GM19397 (cell line): ENCODE data around the gene C4orf50.
"Not testable (repeated sequence)": the region's sequence is repeated elsewhere in the genome, so short reads cannot be mapped to it uniquely, and the experiment has no call there.

Experiments used
- ATAC-seq: cut with Tn5 transposase; IDR thresholded peaks from one replicate; pipeline ENCODE4 v1.9.1; 2021; ENCODE audit warnings: mild to moderate bottlenecking, moderate library complexity; ENCODE audit not compliant: unreplicated experiment

The C4orf50 gene

DNA sequence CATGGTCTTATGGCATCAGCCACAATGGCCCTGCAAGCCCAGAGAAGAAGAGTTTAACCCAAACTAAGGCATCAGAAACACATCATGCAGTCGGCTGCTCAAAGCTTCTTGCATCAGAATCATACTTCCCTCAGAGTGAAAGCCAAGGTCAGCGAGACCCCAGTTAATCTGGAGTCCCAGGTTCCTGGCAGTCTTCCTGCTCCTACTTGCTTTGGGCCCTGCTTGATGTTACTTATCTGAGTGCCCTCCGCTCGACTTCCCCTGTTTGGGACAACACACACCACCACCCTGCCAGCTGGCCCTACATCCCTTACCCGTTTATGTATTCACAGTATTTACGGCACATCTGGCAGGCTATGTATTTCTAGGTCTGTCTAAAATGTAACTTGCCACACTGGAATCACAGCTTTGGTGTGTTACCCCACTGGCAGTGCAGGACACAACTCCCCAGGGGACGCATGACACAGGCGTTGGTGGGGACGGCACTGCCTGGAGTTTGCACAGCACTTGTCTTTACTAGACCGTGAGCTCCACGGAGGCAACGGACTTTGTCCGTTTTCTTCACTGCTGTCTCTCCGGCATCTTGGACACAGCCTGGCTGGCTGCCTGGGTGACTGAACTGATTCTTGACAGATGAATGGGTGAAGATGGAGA is 148.1 kb downstream of the C4orf50 start:
- ATAC-seq: no peak

DNA sequence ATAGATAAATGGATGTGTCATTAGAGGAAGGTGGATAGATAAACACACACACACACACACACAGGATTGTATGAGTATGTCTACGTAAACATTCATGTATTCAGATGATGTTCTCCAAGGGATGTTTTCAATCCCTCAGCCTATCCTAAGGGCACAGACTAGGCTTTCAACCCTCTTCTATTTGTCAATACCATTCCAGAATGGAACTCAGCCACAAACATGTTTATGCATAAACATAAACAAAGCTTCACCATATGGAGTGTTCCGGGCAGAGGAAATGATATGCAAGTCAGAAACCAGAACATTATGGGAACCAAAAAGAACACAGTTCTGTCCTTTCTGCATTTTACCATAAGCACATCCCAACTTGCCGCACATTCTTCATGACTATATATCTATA is 150.4 kb downstream of the C4orf50 start:
- ATAC-seq: no peak

DNA sequence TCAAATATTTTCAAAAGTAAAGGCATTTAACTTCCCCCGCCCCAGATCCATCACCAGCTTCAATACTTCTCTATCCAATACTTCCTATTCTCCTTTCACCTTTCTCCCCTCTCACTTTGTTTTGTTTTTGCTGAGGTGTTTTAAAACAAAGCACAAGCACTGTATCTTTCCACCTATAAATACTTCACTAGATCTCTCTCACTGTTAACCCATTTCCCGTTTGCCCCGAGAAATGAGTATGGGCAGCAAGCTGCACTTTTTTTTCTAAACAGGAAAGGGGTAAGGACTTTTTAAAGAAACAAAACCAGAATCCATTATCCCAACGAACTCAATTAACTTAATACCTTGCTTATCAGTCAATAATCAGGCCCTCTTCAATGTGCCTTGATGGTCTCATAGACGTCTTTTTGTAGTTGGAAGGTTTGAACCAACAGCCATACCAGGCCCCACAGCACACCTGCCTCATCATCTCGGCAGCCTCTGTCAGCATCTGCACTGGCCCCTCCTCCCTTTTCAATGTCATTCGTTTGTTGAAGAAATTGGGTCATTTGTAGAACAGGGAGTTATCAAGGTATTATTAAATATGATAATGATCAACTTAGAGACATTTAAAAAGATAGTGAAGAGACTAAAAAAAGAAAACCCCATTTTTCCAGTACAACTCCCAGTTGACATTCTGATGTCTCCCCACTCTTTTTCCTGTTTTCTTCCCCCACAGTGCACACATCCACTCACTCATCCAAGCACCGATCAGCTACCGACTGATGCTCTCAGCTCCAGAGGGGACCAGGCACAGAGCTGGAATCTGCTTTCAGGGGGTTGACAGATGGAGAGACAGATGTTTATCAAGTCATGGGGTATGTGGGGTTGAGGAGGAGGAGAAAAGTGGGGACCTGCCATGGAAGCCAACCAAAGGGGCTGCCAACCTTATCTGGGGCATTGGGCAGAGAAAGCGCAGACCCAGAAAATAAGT is 151.1 kb downstream of the C4orf50 start:
- no peak for ATAC-seq

DNA sequence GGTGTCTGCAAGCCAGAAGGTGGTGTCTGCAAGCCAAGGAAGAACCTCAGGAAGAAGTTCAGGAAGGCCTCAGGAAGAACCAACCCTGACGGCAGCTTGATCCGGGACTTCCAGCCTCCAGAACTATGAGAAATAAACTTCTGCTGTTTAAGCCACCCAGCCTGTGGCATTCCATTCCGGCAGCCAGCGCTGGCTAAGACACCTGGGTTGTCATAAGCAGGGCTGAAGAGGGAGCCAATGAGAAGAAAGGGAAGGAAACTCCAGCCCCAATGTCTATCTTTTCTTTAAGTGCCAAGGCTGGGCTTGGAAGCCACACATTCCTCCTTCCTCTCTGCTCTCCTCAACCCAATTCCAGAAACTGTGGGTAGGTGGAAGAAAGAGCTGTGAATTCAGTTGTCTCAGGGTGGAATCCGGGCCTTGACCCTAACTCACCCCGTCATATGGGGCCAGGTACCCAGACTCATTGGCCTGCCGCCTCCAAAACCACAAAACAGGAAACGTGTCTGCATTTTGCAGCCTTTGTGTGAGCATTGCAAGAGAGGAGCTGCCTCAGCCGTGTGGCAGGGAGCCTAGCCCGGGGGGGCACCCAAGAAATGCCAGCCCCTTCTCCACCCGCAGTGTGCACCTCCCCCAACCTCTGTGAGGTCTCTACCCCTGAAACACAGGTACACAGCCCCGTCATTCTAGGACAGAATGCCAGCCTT is 152.2 kb downstream of the C4orf50 start:
- ATAC-seq: no peak

DNA sequence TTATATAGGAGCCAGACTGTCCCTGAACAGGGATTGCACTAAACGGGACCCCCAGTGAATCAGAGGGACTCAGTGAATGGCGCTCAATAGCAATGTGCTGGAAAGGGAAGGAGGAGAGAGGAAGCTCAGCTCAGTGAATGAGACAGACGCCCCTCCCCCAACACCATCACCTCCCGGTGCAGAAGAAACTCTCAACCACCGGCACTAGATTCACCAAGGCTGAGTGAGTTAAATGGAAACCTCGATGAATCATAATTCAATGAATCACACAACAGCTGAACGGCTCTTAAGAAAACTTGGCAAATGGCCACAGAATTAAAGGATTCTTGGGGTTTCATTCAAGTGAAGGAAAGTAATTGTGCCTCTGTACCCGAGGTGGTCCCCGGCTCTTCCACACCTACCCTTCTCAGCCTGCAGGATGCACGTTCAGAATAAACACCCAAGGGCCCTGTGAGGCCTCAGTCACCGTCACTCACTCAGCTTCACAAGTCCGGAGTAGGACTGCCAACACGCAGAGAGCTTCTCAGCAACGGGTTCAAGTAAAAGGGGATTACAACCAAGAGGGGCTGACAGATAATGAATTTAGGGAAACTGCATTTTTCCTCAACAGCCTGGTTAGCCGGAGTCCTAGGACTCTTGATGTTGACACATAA is 154.6 kb downstream of the C4orf50 start:
- no peak for ATAC-seq

DNA sequence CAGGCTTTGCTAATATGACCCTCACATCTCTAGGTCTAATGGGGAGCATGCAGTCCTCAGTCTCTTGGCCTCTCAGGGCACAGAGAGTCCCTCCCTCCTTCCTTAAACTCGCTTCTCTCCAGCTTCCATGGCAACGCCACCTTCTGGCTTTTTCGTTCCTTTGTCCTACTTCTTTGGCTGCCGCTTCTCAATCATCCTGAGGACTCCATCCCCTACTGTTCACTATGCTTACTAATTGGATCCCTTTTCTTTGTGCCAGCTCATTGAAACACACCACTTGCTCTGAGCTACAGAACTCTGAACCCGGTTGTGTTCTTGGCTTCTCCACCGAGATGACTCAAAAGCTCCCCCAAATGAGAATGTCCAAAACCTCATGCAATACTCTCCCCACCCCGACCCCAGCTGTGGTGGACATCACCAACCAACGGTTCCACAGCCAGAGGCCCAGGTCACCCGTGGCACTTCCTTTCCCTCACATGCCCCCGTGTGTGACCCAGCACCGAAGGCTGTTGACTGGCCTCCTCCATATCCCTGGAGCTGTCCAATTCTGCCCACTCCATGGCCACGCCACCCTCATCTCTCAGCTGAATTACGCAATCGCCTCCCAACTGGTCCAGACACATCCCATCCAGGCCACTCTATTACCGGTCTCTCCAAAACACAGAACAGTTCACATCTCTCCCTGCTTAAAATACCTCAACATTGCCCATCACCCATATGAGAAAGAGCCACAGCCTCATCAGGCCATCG is 160.0 kb downstream of the C4orf50 start:
- ATAC-seq: no peak

DNA sequence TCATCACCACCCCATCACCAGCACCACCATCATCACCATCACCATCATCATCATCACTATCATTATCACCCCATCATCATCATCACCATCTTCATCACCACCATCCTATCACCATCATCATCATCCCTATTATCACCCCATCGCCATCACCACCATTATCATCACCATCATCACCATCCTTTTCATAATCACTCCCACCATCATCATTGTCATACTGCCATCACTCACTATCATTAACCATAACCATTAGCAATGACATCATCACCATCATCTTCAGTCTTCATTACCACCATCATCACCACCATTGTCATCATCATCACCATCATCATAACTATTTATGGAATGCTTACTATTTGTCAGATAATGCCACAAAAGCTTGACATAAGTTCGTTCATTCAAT is 161.0 kb downstream of the C4orf50 start:
- no peak for ATAC-seq

DNA sequence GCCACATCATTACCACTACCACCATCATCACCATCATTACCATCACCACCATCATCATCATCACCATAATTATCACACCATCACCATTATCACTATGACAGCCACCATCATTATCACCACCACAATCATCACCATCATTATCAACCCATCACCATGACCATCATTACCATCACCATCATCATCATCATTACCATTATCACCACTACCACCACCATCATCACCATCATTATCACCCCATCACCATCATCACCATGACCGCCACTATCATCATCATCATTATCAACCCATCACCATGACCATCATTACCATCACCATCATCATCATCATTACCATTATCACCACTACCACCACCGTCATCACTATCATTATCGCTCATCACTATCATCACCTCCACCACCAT is 161.9 kb downstream of the C4orf50 start:
- not testable (repeated sequence) for ATAC-seq

DNA sequence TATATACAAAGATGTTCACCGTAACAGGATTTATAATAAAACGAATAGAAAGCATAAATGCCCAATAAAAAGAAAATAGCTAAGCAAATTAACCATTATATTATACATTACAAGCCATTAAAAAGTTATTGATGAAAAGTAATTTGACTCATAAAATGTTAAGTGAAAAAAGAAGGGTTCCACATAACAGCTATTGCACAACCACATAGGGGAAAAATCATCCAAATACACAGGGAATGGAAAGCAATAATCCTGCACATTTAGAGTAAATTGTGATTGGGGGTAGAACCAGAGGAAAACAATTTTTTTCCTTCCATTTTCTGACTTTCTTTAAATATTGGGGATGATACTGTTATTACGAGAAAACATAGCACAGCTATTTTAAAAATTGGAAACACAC is 163.3 kb downstream of the C4orf50 start:
- ATAC-seq: no peak

DNA sequence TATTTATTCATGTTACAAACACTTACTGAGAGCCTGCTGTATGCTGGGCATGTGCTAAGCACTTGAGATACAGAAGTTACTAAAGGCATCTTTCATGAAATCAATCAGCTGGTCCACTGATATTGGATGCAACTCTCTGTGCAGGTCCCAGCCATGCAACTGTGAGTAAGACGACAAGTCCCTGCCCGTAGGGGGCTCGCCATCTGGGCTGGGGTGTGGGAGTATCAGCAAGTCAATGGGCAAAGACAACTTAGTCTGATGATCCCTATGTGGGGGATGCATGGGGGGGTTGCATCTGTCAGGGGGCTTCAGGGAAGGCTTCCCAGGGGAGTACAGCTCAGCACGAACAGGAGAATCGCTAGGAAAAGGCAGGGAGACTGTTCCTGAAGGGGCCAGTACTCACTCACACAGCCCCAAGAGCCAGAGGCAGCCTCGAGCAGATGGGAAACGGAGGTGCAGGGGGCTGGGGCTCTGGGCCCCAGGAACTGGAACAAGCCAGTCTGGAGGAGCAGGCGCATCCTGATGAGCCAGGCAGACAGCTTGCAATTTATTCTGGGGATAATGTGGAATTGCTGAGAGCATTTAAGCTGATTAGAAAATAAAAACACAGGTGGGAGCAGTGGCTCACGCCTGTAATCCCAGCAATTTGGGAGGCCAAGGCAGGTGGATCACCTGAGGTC is 165.6 kb downstream of the C4orf50 start:
- no peak for ATAC-seq

DNA sequence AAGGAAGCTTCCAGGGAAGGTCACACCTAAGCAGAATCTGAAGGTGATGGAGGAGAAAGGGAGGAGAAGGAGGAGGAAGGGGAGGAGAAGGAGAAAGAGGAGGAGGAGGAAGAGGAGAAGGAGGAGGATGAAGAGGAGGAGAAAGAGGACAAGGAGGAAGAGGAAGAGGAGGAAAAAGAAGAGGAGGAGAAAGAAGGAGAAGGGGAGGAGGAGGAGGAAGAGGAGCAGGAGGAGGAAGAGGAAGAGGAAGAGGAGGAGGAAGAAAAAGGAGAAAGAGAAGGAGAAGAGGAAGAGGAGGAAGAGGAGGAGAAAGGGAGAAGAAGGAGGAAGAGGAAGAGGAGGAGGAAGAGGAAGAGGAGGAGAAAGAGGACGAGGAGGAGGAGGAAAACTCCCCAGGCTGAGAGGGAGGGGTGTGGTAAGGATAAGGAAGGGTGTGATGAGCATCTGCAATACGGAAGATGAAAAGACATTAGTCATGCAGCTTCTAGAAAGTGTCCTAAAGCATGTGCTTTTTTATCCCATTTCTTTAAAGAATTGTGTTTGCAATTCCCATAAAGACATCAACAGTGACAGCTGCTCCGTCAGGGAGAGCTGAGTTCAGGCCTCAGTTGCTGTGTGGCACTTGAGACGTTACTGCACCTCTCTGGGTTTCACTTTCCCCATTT is 166.5 kb downstream of the C4orf50 start:
- no peak for ATAC-seq
